HepG2 (cell line): ENCODE data around the gene ZMYND8. TPM values are rescaled to one million over a fixed set of nuclear protein-coding genes. Genes with fewer than 3 reads are reported as not detected.

ENCODE experiments used
- ATAC-seq: fragments of 200-7000 bp; cut with Tn5 transposase; 3 replicates; pipeline ENCODE4 v1.9.1; 2020; ENCODE audit warnings: mild to moderate bottlenecking, moderate library complexity
- BruUV-seq: library from RNA; stranded (reverse); fragments of 400-500 nt; replicated peaks from 2 replicates; lab custom pipeline; 2021; lab: Mats Ljungman, UMichigan
- CTCF ChIA-PET: fragments of 300-600 bp; formaldehyde crosslinking; extraction: SDS; loops from one replicate; lab custom pipeline; 2021; ENCODE audit warnings: low total read pairs, inconsistent platforms, low intra/inter-chr PET ratio; lab: Yijun Ruan, JAX
- POLR2A ChIA-PET: fragments of 350-600 bp; sonication (Branson Sonifier 250); formaldehyde crosslinking; loops from one replicate; lab custom pipeline; 2020; ENCODE audit warnings: antibody characterized with exemption, inconsistent platforms; lab: Yijun Ruan, JAX
- DNase-seq: peaks from one replicate; pipeline ENCODE4 v3.0.0-alpha.2; 2015; ENCODE audit warnings: low spot score
- FAIRE-seq: peaks from 3 replicates; lab custom pipeline; 2011; peaks lifted over from hg19 to GRCh38; lab: Jason Lieb, UNC
- H2AFZ ChIP-seq: one replicate; pipeline ENCODE4 v1.6.1; 2011; ENCODE audit warnings: low read length, inconsistent platforms
- H3K27ac ChIP-seq: fragments of 300-600 bp; 3 replicates; pipeline ENCODE4 v1.8.0; 2011; ENCODE audit warnings: mixed run types, mild to moderate bottlenecking, mixed read lengths, low read length, inconsistent platforms; ENCODE audit not compliant: insufficient read depth; ENCODE audit errors: extremely low read length
- H3K27me3 ChIP-seq, 2 experiments: fragments of 200-600 bp in 1 of 2; 2 replicates in 1 of 2; 3 replicates in 1 of 2; pipeline versions ENCODE4 v1.6.0 to v1.8.0; 2011; ENCODE audit warnings: low read length in 2 of 2, mild to moderate bottlenecking in 2 of 2, moderate library complexity in 2 of 2, inconsistent platforms in 1 of 2; ENCODE audit not compliant: insufficient read depth in 2 of 2, control insufficient read depth in 1 of 2
- H3K36me3 ChIP-seq, 2 experiments: fragments of 200-600 bp in 1 of 2; replicated peaks in 1 of 2; 2 replicates in 1 of 2; 3 replicates in 1 of 2; pipeline versions ENCODE4 v1.5.1 to v1.8.0; 2011; ENCODE audit warnings: low read length in 2 of 2, inconsistent platforms in 1 of 2; ENCODE audit not compliant: insufficient read depth in 2 of 2, control insufficient read depth in 1 of 2
- H3K4me1 ChIP-seq: 2 replicates; pipeline ENCODE4 v1.5.1; 2012; ENCODE audit warnings: low read length, inconsistent platforms; ENCODE audit not compliant: insufficient read depth
- H3K4me2 ChIP-seq: 2 replicates; pipeline ENCODE4 v1.6.0; 2011; ENCODE audit warnings: low read depth, low read length, inconsistent platforms
- H3K4me3 ChIP-seq, 3 experiments: fragments of 200-600 bp in 1 of 3; sonication (generic), shearing (Covaris generic) in 1 of 3; replicated peaks in 1 of 3; 2 replicates each; pipeline ENCODE4 v1.5.1; 2011 to 2016; ENCODE audit warnings: low read length in 3 of 3, inconsistent platforms in 2 of 3, low read depth in 2 of 3, mild to moderate bottlenecking in 2 of 3, control low read depth in 1 of 3, mixed read lengths in 1 of 3; ENCODE audit not compliant: insufficient read depth in 1 of 3
- H3K79me2 ChIP-seq: one replicate; pipeline ENCODE4 v1.6.1; 2011; ENCODE audit warnings: low read length, inconsistent platforms; ENCODE audit not compliant: insufficient read depth
- H3K9ac ChIP-seq: 2 replicates; pipeline ENCODE4 v1.6.0; 2011; ENCODE audit warnings: mild to moderate bottlenecking, low read depth, low read length, inconsistent platforms; ENCODE audit not compliant: insufficient read depth
- H3K9me3 ChIP-seq: 2 replicates; pipeline ENCODE4 v1.5.1; 2012; ENCODE audit warnings: mild to moderate bottlenecking, low read length
- H4K20me1 ChIP-seq: 2 replicates; pipeline ENCODE4 v1.6.0; 2011; ENCODE audit warnings: inconsistent platforms, mild to moderate bottlenecking, low read length, moderate library complexity; ENCODE audit not compliant: insufficient read depth
- ARNT ChIP-seq: fragments of 450-650 bp; IDR thresholded peaks from 2 replicates; pipeline ENCODE4 v1.6.1; 2017
- NFKB2 ChIP-seq: sonication (generic); formaldehyde crosslinking; IDR thresholded peaks from 2 replicates; pipeline ENCODE4 v1.4.0; 2020; ENCODE audit warnings: missing genetic modification reagents, borderline replicate concordance
- NR3C1 ChIP-seq: sonication (generic); formaldehyde crosslinking; IDR thresholded peaks from 2 replicates; pipeline ENCODE4 v1.4.0; 2020; ENCODE audit warnings: missing genetic modification reagents
- RARG ChIP-seq: sonication (generic); formaldehyde crosslinking; IDR thresholded peaks from 2 replicates; pipeline ENCODE4 v1.4.0; 2020; ENCODE audit warnings: low read depth, mild to moderate bottlenecking, missing genetic modification reagents
- SIN3B ChIP-seq: fragments of 150-350 bp; IDR thresholded peaks from 2 replicates; pipeline ENCODE4 v1.6.1; 2014; ENCODE audit warnings: low read length
- TEAD3 ChIP-seq: optimal IDR thresholded peaks from 2 replicates; pipeline ENCODE3; 2016; ENCODE audit warnings: borderline replicate concordance
- TP53 ChIP-seq: sonication (generic); formaldehyde crosslinking; conservative IDR thresholded peaks from 2 replicates; pipeline ENCODE4 v1.4.0; 2020; ENCODE audit warnings: missing genetic modification reagents
- ZNF136 ChIP-seq: sonication (generic); formaldehyde crosslinking; IDR thresholded peaks from 2 replicates; pipeline ENCODE4 v1.8.1; 2022; ENCODE audit warnings: low read depth, mild to moderate bottlenecking, moderate library complexity, missing genetic modification reagents
- ZNF225 ChIP-seq: sonication (generic); formaldehyde crosslinking; IDR thresholded peaks from 2 replicates; pipeline ENCODE4 v1.4.0; 2020; ENCODE audit warnings: mild to moderate bottlenecking, missing genetic modification reagents
- ZNF510 ChIP-seq: sonication (generic); formaldehyde crosslinking; IDR thresholded peaks from 2 replicates; pipeline ENCODE4 v1.4.0; 2020; ENCODE audit warnings: low read depth, mild to moderate bottlenecking, missing genetic modification reagents
- ZNF598 ChIP-seq: sonication (generic); formaldehyde crosslinking; IDR thresholded peaks from 2 replicates; pipeline ENCODE4 v1.5.1; 2020; ENCODE audit warnings: mild to moderate bottlenecking, missing genetic modification reagents, borderline replicate concordance
- ZNF768 ChIP-seq: sonication (generic); formaldehyde crosslinking; IDR thresholded peaks from 2 replicates; pipeline ENCODE4 v1.4.0; 2020; ENCODE audit warnings: missing genetic modification reagents
- WGBS: methylation state at CpG from one replicate; pipeline ENCODE4 v1.1.6; 2017; ENCODE audit warnings: low lambda C conversion rate; 5-methylcytosine and 5-hydroxymethylcytosine counted together
- in situ Hi-C: cut with HindIII; loops from 2 replicates; pipeline ENCODE4 v1.10.0; 2017; ENCODE audit warnings: low pct_unique_long_range_greater_than_20kb; ENCODE audit not compliant: extremely low pct_ligation_motif_present
- intact Hi-C: fragments of 100-400 bp; cut with micrococcal nuclease; formaldehyde crosslinking; loops from one replicate; pipeline ENCODE4 v1.10.0; 2022; ENCODE audit not compliant: unreplicated experiment
- polyA plus RNA-seq, 8 experiments: library from polyadenylated mRNA; depleted of rRNA in 3 of 8; stranded (reverse) in 7 of 8; unstranded in 1 of 8; fragments of >200 nt; fragmentation: Illumina TruSeq in 4 of 8; extraction: Trizol in 4 of 8; gene quantifications; 2 replicates each; pipeline versions ENCODE4 v1.2.1 to v1.2.3, GENCODE V29; 2011 to 2016; ENCODE audit warnings: low read depth in 4 of 8, missing spikeins in 1 of 8, mixed read lengths in 1 of 8; ENCODE audit not compliant: insufficient read depth in 1 of 8
- total RNA-seq, 5 experiments: library from RNA; depleted of rRNA; stranded (reverse); fragments of >200 nt; fragmentation: Illumina TruSeq; extraction: Trizol; gene quantifications; 2 replicates each; pipeline ENCODE4 v1.2.3, GENCODE V29; 2016; ENCODE audit warnings: low read depth in 1 of 5
- TF ChIP-seq, protein P1 (sequence below): sonication (generic); formaldehyde crosslinking; IDR thresholded peaks from 2 replicates; pipeline ENCODE4 v1.4.0; 2020; ENCODE audit warnings: mild to moderate bottlenecking, missing genetic modification reagents
- TF ChIP-seq, protein P2 (sequence below): sonication (generic); formaldehyde crosslinking; IDR thresholded peaks from 2 replicates; pipeline ENCODE4 v1.4.0; 2020; ENCODE audit warnings: missing genetic modification reagents
- TF ChIP-seq, protein P3 (sequence below): sonication (generic); formaldehyde crosslinking; IDR thresholded peaks from 2 replicates; pipeline ENCODE4 v1.4.0; 2020; ENCODE audit warnings: missing genetic modification reagents, mild to moderate bottlenecking, borderline replicate concordance
- TF ChIP-seq, protein P4 (sequence below): IDR thresholded peaks from 2 replicates; pipeline ENCODE4 v1.6.1; 2016; ENCODE audit warnings: control low read depth

Gene ZMYND8
- total and polyA plus RNA-seq, 2 of the 13 experiments (the other 11 are each of a cell fraction or from before 2014, with no cell fraction given) = 53.9 to 84.7 TPM

DNA sequence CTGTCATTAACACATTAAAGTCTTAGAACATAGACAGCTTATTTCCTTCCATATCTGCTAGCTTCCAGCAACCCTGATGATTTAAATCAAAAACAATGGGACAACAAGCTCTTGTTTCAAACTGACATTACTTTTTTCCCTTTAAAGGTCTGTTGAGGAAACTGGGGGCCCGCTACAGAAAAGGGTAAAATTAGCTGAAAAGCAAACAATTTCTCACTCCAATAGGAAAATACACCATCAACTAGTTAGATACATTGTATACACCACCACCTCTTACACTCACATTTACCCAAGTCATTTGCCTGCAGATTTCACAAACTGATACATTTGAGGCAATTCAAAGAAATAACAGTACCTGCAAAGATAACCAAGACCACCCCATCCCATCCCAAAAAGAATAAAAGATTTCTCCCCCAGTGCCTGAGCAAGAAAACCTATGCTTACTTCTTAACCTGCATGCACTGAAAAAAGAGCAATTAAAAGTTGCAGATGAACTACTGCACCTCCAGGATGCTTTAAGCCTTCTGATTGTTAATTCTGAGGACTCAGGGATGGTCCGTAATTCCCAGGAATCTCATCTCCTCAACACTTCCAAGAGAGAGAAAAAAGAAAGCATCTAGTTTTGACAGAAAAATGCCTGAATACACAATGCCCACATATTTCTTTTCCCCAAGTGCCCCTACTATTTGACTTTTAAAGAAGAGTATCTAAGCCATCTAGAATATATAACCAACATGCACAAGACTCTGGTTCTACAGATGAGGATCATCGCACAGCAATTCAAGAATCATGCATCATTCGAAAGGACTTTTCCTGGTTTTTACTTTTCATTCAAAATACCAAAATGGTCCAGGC lies 5.6 kb downstream of the ZMYND8 start:
- Histone ChIP-seq H3K4me3 (peak overlapping the region; percentile 46 to 81 (median 73); a peak in 5 of 6 replicates), H3K9ac (peak overlapping the region; percentile 99; the same call in 1 of the 2 replicates), H3K4me2 (peak overlapping the region; percentile 91), H3K27me3 (no peaks in the 10 kb centered on the region; a peak in 1 of 5 replicates), H4K20me1 (peaks cover 70% of the 10 kb centered on the region), H3K27ac (peak overlapping the region; percentile 99), H3K4me1 (peaks cover 90% of the 10 kb centered on the region), H3K79me2 (peaks cover 100% of the 10 kb centered on the region), H3K9me3 (no peaks in the 10 kb centered on the region), H2AFZ (no peak overlapping the region), H3K36me3 (peaks cover 18 to 56% of the 10 kb centered on the region in 2 experiments)
- WGBS = 87% methylated on average over 4 of the region's 4 CpGs
- no peak for FAIRE-seq
- CTCF ChIA-PET = no interaction called here
- no TSS peak for BruUV-seq
- no peak for ATAC-seq
- DNase-seq = no peak
- intact Hi-C loops = loop anchor here (2.0 kb wide), 1 partner anchor 16 kb away; no protein-coding TSS in a partner anchor
- in situ Hi-C loops = no loop called here
- POLR2A ChIA-PET = interaction anchor here (0.8 to 13.6 kb wide), 11 partner anchors 6 to 118 kb away, joined by 3 to 624 read pairs (median 5); partner anchors contain the start of gene ZMYND8
- TF ChIP-seq TEAD3 (CRISPR knock-in tag) (no peak), ZNF510 (0 out of 2 replicates have a peak, but pooled peaks have one; percentile 28), SIN3B (no peak), ZNF136 (CRISPR knock-in tag) (no peak), ZNF768 (CRISPR knock-in tag) (no peak), ZNF598 (no peak), TP53 (CRISPR knock-in tag) (no peak), ARNT (no peak), ZNF225 (CRISPR knock-in tag) (no peak), RARG (no peak), NR3C1 (no peak), NFKB2 (CRISPR knock-in tag) (no peak)
- TF ChIP-seq, protein P1, sequence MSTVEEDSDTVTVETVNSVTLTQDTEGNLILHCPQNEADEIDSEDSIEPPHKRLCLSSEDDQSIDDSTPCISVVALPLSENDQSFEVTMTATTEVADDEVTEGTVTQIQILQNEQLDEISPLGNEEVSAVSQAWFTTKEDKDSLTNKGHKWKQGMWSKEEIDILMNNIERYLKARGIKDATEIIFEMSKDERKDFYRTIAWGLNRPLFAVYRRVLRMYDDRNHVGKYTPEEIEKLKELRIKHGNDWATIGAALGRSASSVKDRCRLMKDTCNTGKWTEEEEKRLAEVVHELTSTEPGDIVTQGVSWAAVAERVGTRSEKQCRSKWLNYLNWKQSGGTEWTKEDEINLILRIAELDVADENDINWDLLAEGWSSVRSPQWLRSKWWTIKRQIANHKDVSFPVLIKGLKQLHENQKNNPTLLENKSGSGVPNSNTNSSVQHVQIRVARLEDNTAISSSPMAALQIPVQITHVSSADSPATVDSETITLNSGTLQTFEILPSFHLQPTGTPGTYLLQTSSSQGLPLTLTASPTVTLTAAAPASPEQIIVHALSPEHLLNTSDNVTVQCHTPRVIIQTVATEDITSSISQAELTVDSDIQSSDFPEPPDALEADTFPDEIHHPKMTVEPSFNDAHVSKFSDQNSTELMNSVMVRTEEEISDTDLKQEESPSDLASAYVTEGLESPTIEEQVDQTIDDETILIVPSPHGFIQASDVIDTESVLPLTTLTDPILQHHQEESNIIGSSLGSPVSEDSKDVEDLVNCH (CRISPR knock-in tag) = no peak
- TF ChIP-seq, protein P2, sequence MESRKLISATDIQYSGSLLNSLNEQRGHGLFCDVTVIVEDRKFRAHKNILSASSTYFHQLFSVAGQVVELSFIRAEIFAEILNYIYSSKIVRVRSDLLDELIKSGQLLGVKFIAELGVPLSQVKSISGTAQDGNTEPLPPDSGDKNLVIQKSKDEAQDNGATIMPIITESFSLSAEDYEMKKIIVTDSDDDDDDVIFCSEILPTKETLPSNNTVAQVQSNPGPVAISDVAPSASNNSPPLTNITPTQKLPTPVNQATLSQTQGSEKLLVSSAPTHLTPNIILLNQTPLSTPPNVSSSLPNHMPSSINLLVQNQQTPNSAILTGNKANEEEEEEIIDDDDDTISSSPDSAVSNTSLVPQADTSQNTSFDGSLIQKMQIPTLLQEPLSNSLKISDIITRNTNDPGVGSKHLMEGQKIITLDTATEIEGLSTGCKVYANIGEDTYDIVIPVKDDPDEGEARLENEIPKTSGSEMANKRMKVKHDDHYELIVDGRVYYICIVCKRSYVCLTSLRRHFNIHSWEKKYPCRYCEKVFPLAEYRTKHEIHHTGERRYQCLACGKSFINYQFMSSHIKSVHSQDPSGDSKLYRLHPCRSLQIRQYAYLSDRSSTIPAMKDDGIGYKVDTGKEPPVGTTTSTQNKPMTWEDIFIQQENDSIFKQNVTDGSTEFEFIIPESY (CRISPR knock-in tag) = no peak
- TF ChIP-seq, protein P3, sequence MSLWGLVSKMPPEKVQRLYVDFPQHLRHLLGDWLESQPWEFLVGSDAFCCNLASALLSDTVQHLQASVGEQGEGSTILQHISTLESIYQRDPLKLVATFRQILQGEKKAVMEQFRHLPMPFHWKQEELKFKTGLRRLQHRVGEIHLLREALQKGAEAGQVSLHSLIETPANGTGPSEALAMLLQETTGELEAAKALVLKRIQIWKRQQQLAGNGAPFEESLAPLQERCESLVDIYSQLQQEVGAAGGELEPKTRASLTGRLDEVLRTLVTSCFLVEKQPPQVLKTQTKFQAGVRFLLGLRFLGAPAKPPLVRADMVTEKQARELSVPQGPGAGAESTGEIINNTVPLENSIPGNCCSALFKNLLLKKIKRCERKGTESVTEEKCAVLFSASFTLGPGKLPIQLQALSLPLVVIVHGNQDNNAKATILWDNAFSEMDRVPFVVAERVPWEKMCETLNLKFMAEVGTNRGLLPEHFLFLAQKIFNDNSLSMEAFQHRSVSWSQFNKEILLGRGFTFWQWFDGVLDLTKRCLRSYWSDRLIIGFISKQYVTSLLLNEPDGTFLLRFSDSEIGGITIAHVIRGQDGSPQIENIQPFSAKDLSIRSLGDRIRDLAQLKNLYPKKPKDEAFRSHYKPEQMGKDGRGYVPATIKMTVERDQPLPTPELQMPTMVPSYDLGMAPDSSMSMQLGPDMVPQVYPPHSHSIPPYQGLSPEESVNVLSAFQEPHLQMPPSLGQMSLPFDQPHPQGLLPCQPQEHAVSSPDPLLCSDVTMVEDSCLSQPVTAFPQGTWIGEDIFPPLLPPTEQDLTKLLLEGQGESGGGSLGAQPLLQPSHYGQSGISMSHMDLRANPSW (CRISPR knock-in tag) = 0 out of 2 replicates have a peak, but pooled peaks have one; percentile 46
- TF ChIP-seq, protein P4, sequence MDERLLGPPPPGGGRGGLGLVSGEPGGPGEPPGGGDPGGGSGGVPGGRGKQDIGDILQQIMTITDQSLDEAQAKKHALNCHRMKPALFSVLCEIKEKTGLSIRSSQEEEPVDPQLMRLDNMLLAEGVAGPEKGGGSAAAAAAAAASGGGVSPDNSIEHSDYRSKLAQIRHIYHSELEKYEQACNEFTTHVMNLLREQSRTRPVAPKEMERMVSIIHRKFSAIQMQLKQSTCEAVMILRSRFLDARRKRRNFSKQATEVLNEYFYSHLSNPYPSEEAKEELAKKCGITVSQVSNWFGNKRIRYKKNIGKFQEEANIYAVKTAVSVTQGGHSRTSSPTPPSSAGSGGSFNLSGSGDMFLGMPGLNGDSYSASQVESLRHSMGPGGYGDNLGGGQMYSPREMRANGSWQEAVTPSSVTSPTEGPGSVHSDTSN = no peak
